OCI-LY3 (cell line): ENCODE measurements around the gene CUX1.

ENCODE experiments used
- H2AFZ ChIP-seq: fragments of 200-600, 300-600 bp; shearing (Covaris generic); 2 replicates; pipeline ENCODE4 v1.6.0; 2014; ENCODE audit warnings: antibody characterized with exemption, low read depth, low read length
- H3K27ac ChIP-seq: fragments of 200-600, 300-600 bp; sonication (generic); 2 replicates; pipeline ENCODE4 v1.5.1; 2014; ENCODE audit warnings: mild to moderate bottlenecking, low read length, moderate library complexity, mixed read lengths
- H3K27me3 ChIP-seq: fragments of 200-600, 300-600 bp; sonication (generic); 2 replicates; pipeline ENCODE4 v1.6.1; 2014; ENCODE audit warnings: low read depth, low read length, mixed read lengths
- H3K36me3 ChIP-seq: fragments of 200-600, 300-600 bp; sonication (generic); replicated peaks from 2 replicates; pipeline ENCODE3; 2014; ENCODE audit warnings: low read depth, low read length, mixed read lengths
- H3K4me1 ChIP-seq: fragments of 300-600, 200-600 bp; sonication (generic); 2 replicates; pipeline ENCODE4 v1.6.1; 2014; ENCODE audit warnings: low read length, mixed read lengths
- H3K4me2 ChIP-seq: fragments of 200-600, 300-600 bp; sonication (generic); 2 replicates; pipeline ENCODE4 v1.6.1; 2014; ENCODE audit warnings: low read length, mixed read lengths
- H3K4me3 ChIP-seq: fragments of 300-600, 200-600 bp; sonication (generic); 2 replicates; pipeline ENCODE4 v1.5.1; 2014; ENCODE audit warnings: antibody characterized with exemption, mild to moderate bottlenecking, low read length, moderate library complexity
- H3K79me2 ChIP-seq: fragments of 300-600, 200-600 bp; shearing (Covaris generic); 2 replicates; pipeline ENCODE4 v1.6.1; 2014; ENCODE audit warnings: mild to moderate bottlenecking, low read length, mixed read lengths
- H3K9ac ChIP-seq: fragments of 300-600, 200-600 bp; shearing (Covaris generic); 2 replicates; pipeline ENCODE4 v1.6.0; 2014; ENCODE audit warnings: mild to moderate bottlenecking, low read length, moderate library complexity
- H3K9me3 ChIP-seq: fragments of 200-600, 300-600 bp; shearing (Covaris generic); 2 replicates; pipeline ENCODE4 v1.6.1; 2014; ENCODE audit warnings: low read length, mixed read lengths; ENCODE audit not compliant: insufficient read depth
- H4K20me1 ChIP-seq: fragments of 200-600, 300-600 bp; sonication (generic); 2 replicates; pipeline ENCODE4 v1.6.1; 2016; ENCODE audit warnings: low read length, mixed read lengths; ENCODE audit not compliant: insufficient read depth
- EZH2phosphoT487 ChIP-seq: fragments of 200-600 bp; shearing (Covaris generic); IDR thresholded peaks from 2 replicates; pipeline ENCODE4 v1.6.1; 2018; ENCODE audit warnings: antibody characterized with exemption, mixed run types, low read depth
- TF ChIP-seq, protein P1 (sequence below): fragments of 200-600, 300-600 bp; sonication (generic); IDR thresholded peaks from 2 replicates; pipeline ENCODE4 v1.5.1; 2014; ENCODE audit warnings: antibody characterized with exemption, low read length, low read depth

CUX1 gene

DNA sequence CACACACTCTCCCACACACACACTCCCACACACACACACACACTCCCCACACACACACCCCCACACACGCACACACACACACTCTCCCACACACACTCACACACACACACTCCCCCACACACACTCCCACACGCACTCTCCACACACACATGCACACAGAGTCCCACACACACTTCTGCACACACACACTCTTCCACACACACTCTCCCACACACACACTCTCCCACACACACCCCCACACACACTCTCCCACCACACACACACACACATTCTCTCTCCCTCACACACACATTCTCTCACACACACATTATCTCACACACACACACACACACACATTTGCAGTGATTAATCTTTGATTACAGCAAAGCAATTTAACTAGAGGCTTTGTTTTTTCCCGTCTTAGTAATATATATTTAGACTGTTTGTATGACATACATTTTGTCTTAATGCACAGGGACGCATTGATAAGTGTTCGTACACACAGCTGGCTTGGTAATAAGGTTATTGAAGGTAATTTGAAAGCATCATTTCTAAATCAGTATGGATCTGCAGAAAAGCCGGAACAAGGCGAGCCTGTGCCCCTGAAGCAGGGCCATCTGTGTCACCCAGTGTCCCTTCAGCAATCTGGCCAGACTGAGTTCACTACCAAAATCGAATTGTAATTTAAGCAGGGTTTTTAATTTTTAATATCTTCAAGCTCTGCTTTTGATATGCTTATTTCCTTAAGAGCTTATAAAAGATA lies 399.3 kb downstream of the CUX1 start:
- Histone ChIP-seq H4K20me1 (no peaks in the 10 kb centered on the region), H3K4me1 (peaks cover 36% of the 10 kb centered on the region), H3K4me2 (no peak overlapping the region), H3K9me3 (no peaks in the 10 kb centered on the region), H3K27ac (no peak overlapping the region), H3K9ac (no peak overlapping the region), H3K27me3 (no peaks in the 10 kb centered on the region), H3K4me3 (no peak overlapping the region), H3K79me2 (no peaks in the 10 kb centered on the region; the same call in 1 of the 2 replicates), H3K36me3 (peaks cover 13% of the 10 kb centered on the region), H2AFZ (no peak overlapping the region)
- no peak for TF ChIP-seq EZH2phosphoT487
- TF ChIP-seq, protein P1, sequence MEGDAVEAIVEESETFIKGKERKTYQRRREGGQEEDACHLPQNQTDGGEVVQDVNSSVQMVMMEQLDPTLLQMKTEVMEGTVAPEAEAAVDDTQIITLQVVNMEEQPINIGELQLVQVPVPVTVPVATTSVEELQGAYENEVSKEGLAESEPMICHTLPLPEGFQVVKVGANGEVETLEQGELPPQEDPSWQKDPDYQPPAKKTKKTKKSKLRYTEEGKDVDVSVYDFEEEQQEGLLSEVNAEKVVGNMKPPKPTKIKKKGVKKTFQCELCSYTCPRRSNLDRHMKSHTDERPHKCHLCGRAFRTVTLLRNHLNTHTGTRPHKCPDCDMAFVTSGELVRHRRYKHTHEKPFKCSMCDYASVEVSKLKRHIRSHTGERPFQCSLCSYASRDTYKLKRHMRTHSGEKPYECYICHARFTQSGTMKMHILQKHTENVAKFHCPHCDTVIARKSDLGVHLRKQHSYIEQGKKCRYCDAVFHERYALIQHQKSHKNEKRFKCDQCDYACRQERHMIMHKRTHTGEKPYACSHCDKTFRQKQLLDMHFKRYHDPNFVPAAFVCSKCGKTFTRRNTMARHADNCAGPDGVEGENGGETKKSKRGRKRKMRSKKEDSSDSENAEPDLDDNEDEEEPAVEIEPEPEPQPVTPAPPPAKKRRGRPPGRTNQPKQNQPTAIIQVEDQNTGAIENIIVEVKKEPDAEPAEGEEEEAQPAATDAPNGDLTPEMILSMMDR = no peak

DNA sequence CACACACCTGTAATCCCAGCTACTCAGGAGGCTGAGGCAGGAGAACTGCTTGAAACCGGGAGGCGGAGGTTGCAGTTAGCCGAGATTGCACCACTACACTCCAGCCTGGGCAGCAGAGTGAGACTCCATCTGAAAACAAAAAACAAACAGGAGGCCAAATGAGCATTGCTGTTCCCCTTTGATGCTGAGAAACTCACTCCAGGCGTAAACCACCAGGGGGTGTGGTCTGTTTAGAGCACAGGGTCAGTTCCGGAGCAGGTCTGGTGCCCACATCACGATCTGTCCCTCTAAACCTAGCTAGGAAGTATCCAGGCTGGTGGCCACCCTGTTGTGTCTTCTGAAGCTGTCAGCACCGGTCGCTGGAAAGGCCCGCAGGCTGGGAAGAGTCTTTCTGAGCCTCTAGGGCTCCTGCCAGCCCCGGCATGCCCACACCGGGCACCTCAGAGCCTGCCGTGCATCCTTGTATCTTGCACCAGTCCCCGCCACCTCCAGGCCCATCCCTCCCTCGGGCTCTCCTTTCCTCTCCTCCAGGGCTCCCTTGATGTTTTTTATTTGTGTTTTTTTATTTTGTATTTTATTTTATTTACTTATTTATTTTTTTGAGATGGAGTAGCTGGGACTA lies 402.9 kb downstream of the CUX1 start:
- H3K4me2 ChIP-seq = no peak overlapping the region
- no peaks in the 10 kb centered on the region for H3K9me3 ChIP-seq
- no peak overlapping the region for H3K9ac ChIP-seq
- no peaks in the 10 kb centered on the region for H4K20me1 ChIP-seq
- TF ChIP-seq, protein P1 = no peak
- TF ChIP-seq EZH2phosphoT487 = no peak
- no peaks in the 10 kb centered on the region for H3K27me3 ChIP-seq
- no peaks in the 10 kb centered on the region for H3K79me2 ChIP-seq
- H3K4me3 ChIP-seq = no peak overlapping the region
- no peak overlapping the region for H2AFZ ChIP-seq
- peaks cover 8% of the 10 kb centered on the region for H3K4me1 ChIP-seq
- peaks cover 4% of the 10 kb centered on the region for H3K36me3 ChIP-seq
- H3K27ac ChIP-seq = no peak overlapping the region

DNA sequence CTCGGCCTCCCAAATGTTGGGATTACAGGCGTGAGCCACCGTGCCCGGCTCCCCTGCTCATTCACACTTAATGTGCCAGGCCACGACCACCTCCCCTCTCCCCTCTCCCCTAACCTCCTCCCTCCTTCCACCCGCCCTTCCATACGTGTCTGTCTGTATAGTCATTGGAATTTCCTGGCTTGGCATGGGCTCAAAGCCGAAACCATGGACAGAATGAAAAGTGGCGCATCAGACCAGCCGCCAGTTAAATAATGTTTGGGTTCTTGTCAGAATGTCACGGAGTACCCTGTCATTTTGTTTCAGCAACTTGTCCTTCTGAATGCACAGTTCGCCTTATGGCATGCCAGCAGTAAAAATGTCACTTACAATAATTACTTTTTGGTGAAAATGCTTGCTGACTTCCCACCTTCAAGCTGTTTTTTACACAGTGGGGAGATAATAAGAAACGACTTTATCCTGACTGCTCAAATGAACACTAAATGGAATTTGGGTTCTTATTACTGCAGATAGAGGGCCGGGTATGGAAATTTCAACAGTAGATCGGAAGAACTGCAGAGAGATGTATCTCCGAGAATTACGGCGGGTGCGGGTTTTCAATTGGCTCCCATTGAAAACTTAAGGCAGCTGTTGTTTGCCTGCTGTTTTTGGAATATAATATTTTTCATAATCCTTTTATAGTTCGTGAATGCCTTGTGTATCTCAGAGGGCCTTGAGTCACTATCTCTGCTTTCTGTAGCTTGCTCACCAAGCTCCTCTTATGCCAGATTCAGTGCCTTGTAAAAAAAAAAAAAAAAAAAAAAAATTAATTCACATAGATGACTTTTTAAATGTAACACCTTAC lies 403.8 kb downstream of the CUX1 start:
- Histone ChIP-seq H3K27ac (no peak overlapping the region), H3K4me2 (no peak overlapping the region), H3K9me3 (no peaks in the 10 kb centered on the region), H3K4me3 (no peak overlapping the region), H3K79me2 (no peaks in the 10 kb centered on the region), H3K4me1 (no peaks in the 10 kb centered on the region), H3K36me3 (peaks cover 4% of the 10 kb centered on the region), H2AFZ (no peak overlapping the region), H4K20me1 (no peaks in the 10 kb centered on the region), H3K27me3 (no peaks in the 10 kb centered on the region), H3K9ac (no peak overlapping the region)
- TF ChIP-seq, protein P1 = no peak
- no peak for TF ChIP-seq EZH2phosphoT487

DNA sequence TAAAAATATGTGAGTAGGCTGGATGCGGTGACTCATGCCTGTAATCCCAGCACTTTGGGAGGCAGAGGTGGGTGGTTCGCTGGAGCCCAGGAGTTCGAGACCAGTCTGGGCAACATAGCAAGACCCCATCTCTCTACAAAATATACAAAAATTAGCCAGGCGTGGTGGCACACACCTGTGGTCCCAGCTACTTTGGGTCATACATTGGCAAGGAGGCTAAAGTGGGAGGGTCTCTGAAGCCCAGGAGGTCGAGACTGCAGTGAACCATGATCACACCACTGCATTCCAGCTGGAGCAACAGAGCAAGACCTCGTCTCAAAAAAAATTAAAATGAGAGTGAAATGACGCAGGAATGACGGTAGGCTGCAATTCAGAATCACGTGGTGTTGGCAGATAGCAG lies 404.5 kb downstream of the CUX1 start:
- no peak overlapping the region for H2AFZ ChIP-seq
- H3K4me1 ChIP-seq = no peaks in the 10 kb centered on the region
- no peak overlapping the region for H3K9ac ChIP-seq

More for the DNA sequence above, 404.5 kb downstream of the CUX1 start:
- Histone ChIP-seq H3K79me2 (no peaks in the 10 kb centered on the region), H3K27me3 (no peaks in the 10 kb centered on the region), H3K36me3 (no peaks in the 10 kb centered on the region), H4K20me1 (no peaks in the 10 kb centered on the region), H3K9me3 (no peaks in the 10 kb centered on the region), H3K4me2 (no peak overlapping the region), H3K27ac (no peak overlapping the region), H3K4me3 (no peak overlapping the region)
- TF ChIP-seq, protein P1 = no peak
- no peak for TF ChIP-seq EZH2phosphoT487
